OCI-LY1 (cell line): ENCODE data around the gene DEF6.

Source experiments
- CTCF ChIP-seq: fragments of 200-600 bp; sonication (generic), shearing (Covaris generic); IDR thresholded peaks from 2 replicates; pipeline ENCODE4 v1.5.1; 2017; ENCODE audit warnings: mild to moderate bottlenecking, antibody characterized with exemption, low read length, moderate library complexity, mixed read lengths
- EZH2 ChIP-seq: fragments of 200-600 bp; sonication (generic), shearing (Covaris generic); IDR thresholded peaks from 2 replicates; pipeline ENCODE4 v1.8.0; 2017; ENCODE audit warnings: borderline replicate concordance, mixed run types, mild to moderate bottlenecking, antibody characterized with exemption, low read length, moderate library complexity, mixed read lengths

GRCh38 chr6:35294308-35294945 is 3.2 kb upstream of the DEF6 start:
- TF ChIP-seq CTCF (peak; percentile 87), EZH2 (no peak)
